NCI-H2196 (cell line): ENCODE measurements around the gene FOXO3.
A peak's percentile ranks its signal among the peaks of the same experiment; 100 is the strongest.
"Not testable (repeated sequence)": the region's sequence is repeated elsewhere in the genome, so short reads cannot be mapped to it uniquely, and the experiment has no call there.

Source experiments
- DNase-seq: peaks from one replicate; lab custom pipeline; 2025; ENCODE audit not compliant: unreplicated experiment; lab: John Stamatoyannopoulos, UW

Gene FOXO3

DNA sequence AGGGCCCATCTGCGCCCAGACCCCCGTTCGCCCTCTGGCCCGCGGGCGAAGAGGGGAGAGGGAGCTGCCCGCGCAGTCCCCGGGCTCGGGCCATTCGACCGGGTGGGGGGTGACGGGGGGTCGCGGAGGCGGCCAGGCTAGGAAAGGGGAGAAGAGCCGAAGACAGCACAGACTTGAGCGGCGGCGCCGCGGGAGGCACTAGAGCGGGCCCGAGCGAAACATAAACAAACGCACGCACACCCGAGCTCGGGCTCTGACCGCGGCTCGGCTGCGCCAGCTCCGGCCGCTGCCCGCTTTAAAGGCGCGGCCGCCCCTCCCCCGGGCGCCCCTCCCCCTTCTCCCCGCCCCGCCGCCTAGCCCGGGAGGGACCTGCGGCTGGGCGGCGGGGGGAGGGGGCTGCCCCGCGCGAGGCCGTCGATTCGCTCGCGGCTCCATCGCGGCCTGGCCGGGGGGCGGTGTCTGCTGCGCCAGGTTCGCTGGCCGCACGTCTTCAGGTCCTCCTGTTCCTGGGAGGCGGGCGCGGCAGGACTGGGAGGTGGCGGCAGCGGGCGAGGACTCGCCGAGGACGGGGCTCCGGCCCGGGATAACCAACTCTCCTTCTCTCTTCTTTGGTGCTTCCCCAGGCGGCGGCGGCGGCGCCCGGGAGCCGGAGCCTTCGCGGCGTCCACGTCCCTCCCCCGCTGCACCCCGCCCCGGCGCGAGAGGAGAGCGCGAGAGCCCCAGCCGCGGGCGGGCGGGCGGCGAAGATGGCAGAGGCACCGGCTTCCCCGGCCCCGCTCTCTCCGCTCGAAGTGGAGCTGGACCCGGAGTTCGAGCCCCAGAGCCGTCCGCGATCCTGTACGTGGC lies at the start of gene FOXO3:
Gene FOXO3 (plus strand): TSS at position 455 of the 846 bp plus-strand sequence. CDS start 292 bp downstream, at position 747.
- DNase-seq = peak; percentile 89

GRCh38 chr6:108518714-108519576 lies 41.8 kb upstream of the FOXO3 start:
- peak; percentile 24 for DNase-seq

DNA sequence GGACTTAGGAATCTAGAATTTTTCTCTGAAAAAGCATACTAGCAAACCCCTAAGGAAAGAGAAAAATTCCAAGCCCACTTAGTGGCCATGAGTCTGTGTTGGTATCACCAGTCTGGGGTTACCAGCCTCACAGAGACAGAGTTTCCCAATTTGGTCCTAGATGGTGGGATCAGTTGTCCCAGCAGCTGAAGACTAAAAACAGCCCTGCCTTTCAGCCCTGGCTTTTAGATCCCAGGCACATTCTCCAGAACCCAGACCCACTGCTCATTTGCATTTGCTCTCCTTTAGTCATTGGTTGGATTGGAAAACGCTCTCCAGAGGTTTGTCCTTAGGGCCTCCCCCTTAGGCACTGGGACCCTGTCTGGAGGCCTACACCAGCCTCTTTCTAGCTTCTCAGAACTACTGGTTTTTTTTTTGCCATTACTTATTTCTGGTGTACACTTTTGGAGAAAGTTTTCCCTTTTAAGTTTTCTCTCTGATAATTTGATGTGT lies 39.1 kb upstream of the FOXO3 start:
- DNase-seq = no peak

DNA sequence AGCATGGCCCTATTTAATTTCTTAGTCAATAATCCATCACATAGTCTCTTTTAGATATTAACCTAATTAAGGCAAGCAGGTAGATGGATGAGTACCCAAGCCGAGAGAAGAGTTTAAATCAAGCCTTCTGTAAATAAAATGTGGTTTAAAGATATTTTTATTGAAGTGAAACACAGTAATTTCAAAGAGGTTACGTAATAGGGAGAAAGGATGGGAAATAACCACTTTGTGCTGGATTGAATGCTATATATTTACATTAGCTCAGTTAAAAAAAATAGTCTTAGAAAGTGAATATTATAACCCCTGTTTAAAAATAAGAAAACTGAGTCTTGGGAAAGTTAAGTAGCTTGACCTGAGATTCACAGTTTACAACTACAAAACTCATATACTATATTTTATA lies 37.0 kb upstream of the FOXO3 start:
- no peak for DNase-seq

GRCh38 chr6:108524528-108525248 lies 36.0 kb upstream of the FOXO3 start:
- no peak for DNase-seq

- DNase-seq = peak; percentile 29
These were observed 34.0 kb upstream of the FOXO3 start for GRCh38 chr6:108526739-108527174.

DNA sequence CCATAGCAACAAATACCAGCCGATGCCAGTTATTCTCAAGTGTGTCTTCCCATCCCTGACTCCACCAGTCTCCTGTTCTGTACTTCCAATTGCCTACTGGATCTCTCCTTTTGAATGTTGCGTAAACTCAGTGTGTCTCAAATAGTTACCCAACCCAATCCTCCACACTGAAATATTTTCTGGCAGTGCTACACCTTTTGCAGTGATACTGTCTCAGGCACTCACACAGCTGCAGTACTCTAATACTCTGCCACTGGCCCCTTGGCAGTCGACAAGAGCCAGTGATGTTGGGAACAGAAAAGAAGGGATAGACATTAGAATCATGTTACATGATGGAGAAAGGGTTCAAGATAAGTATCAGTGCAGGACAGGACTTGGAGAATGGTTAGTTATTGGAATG lies 31.8 kb upstream of the FOXO3 start:
- DNase-seq = no peak

DNA sequence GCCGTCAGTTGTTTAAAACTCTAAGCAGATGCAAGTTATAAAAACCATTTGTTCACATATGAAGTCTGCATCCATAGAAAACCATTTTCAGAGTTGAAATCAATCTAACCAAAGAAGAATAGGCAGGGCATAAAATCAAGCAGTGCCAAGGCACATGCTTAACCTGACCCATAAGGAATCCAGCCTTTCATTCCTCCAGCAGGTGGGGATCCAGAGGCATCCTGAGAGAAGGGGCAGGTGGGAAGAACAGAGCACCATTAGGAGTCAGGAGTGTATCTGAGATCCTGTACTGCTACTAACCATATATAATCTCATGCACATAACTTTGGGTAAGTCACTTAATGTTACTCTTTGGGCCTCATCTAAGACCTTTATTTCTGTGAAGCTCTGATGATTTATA lies 29.4 kb upstream of the FOXO3 start:
- DNase-seq = no peak

DNA sequence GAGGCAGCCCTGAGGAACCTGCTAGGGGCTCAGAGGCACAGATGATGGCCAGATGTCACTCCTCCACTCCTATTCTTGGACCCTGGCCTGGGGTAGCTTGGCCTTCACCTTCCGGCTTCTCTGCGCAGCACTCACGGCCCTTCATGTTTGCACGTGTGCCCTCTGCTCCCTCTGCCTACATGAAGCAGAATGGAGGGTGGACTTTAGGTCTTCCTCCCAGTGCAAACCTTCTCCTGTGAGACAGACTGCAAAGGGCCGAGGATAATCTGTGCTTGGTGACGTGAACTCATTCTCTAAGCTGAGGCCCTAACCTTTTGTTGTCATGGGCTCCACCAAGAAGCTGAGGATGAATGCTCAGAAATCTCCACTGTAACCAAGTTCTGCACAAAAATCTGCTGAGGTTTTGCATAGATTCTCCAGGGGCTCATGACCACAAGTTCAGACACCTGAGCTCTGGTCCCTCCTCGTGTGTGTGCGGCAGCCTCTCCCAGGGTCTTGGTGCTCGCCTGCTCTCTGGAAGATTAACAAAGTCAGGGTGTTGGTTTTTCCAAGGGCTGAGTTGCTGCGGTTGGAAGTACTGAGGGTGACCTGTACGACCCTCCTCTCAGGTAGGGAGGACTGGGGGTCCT lies 25.5 kb upstream of the FOXO3 start:
- DNase-seq = no peak

- DNase-seq = not testable (repeated sequence)
These were observed 24.7 kb upstream of the FOXO3 start for GRCh38 chr6:108535920-108536535.

- DNase-seq = peak; percentile 76
These were observed 18.6 kb upstream of the FOXO3 start for GRCh38 chr6:108541843-108542759.

DNA sequence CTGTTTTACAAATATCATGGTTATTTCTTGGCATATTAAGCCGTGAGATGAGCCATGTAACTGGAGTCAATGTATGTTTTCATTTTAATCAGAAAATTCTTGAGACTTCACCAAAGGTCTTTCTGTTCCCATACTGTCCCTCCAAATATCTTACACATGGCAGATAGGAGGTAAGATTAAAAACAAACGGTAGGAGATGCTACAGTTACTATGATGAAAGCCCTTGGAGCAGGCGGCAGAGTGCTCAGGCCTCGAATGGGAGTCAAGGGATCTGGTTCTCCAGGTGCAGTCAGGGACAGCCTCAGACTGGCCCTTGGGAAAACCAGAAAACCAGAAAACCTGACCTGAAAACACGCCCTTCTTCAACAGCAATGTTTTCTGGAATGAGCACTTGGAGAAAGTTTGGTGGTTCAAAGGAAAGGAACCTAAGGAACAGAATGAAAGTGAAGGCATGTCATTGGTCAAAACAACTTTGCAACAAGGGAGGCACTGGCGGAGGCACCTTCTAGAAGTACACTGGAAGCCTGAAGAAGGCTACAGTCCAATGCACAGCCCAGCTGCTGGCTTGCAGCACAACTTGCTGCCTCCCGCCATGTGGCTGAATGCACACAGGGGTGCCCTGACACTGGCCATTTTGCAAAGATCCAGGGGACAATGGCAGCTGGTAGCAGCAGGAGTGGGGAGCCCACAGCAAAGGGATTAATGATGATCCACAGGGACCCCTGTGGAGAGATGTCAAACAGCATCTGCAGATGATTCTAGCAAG lies 17.4 kb upstream of the FOXO3 start:
- DNase-seq = no peak

DNA sequence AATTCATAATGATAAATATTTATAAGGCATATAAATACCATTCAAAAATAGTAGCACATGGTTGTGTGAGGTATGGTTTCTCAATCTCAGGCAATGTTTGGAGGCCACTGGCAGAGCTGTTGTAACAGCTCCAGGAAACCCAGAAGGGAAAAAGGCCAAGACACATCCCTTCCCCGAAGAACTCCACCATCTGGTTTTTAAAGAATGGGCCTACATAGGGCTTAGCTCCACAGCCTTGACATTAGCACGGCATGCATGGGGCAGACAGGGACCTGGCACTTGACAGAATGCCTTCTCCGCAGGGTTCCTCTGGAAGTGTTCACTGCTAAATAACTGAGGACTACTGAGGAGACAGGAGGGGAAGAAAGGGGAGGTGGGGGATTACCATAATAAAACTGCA lies 16.1 kb upstream of the FOXO3 start:
- DNase-seq = no peak

- DNase-seq = no peak
These were observed 14.4 kb upstream of the FOXO3 start for GRCh38 chr6:108546079-108547049.

GRCh38 chr6:108549241-108549640 lies 11.5 kb upstream of the FOXO3 start:
- no peak for DNase-seq

DNA sequence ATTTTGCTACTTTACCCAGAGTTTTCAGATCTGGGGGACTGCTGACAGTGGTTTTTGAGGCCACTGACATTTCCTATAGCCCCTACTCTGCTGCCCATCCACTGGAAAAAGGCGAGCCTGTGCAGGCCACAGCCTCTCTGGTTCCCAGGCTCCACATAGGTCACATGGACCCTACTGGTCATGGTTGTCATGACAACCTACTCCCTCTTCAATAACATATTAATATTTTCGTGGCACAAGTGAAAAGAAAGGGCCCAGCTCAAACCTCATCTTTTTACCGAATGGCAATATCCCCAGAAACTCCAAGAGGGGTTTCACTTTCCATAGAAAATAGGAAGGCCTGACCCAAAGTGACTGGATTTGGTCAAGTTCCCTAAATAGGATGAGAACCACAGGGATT lies 11.0 kb upstream of the FOXO3 start:
- no peak for DNase-seq

GRCh38 chr6:108550256-108550655 lies 10.5 kb upstream of the FOXO3 start:
- DNase-seq = no peak
